Suprapubic skin (tissue), 4 donors: ENCODE results near the gene HDGFL3. TPM values are rescaled to one million over a fixed set of nuclear protein-coding genes. Genes with fewer than 3 reads are reported as not detected.
"Not testable (repeated sequence)": the region's sequence is repeated elsewhere in the genome, so short reads cannot be mapped to it uniquely, and the experiment has no call there.

Experiments
- DNase-seq, 2 donors: peaks; one replicate each; pipeline ENCODE4 v3.0.0-alpha.2; 2019; ENCODE audit warnings: low spot score in 2 of 2
- H3K27ac ChIP-seq: fragments of 200-600 bp; sonication (generic); one replicate; pipeline ENCODE4 v1.5.1; 2019
- H3K27me3 ChIP-seq: fragments of 200-600 bp; sonication (generic); one replicate; pipeline ENCODE4 v1.5.1; 2019
- H3K36me3 ChIP-seq: fragments of 200-600 bp; sonication (generic); one replicate; pipeline ENCODE4 v1.5.1; 2019
- H3K4me1 ChIP-seq: fragments of 200-600 bp; sonication (generic); one replicate; pipeline ENCODE4 v1.5.1; 2019
- H3K4me3 ChIP-seq: fragments of 200-600 bp; sonication (generic); one replicate; pipeline ENCODE4 v1.5.1; 2019; ENCODE audit warnings: mild to moderate bottlenecking
- H3K9me3 ChIP-seq: fragments of 200-600 bp; sonication (generic); one replicate; pipeline ENCODE4 v1.5.1; 2019
- CTCF ChIP-seq, 2 donors: fragments of 200-600 bp in 1 of 2; fragments of 450-650 bp in 1 of 2; sonication (generic) in 1 of 2; IDR thresholded peaks; one replicate each; pipeline ENCODE4 v1.5.1; 2016 to 2019; ENCODE audit warnings: antibody characterized with exemption in 2 of 2, mild to moderate bottlenecking in 1 of 2, moderate library complexity in 1 of 2
- EP300 ChIP-seq: sonication (generic); formaldehyde crosslinking; IDR thresholded peaks from one replicate; pipeline ENCODE4 v1.6.1; 2017; ENCODE audit warnings: antibody characterized with exemption
- POLR2A ChIP-seq, 2 donors: fragments of 450-650 bp; IDR thresholded peaks; one replicate each; pipeline ENCODE4 v1.6.1; 2017; ENCODE audit warnings: antibody characterized with exemption in 2 of 2, mild to moderate bottlenecking in 2 of 2, moderate library complexity in 2 of 2
- POLR2AphosphoS5 ChIP-seq, 3 donors: sonication (generic); formaldehyde crosslinking; IDR thresholded peaks; one replicate each; pipeline ENCODE4 v1.6.1; 2017; ENCODE audit warnings: antibody characterized with exemption in 3 of 3
- WGBS: methylation state at CpG from one replicate; pipeline ENCODE4 v1.1.5; 2018; 5-methylcytosine and 5-hydroxymethylcytosine counted together
- total RNA-seq, 4 donors: library from RNA; depleted of rRNA; stranded (reverse); fragments of >200 nt; gene quantifications; one replicate each; pipeline ENCODE4 v1.1.0, GENCODE V29; 2016

The HDGFL3 gene
- total RNA-seq, 4 donors from 2014 or later, result 3.7 to 11.3 (median 6.0) TPM

GRCh38 chr15:83094583-83094982, 113.0 kb downstream of the HDGFL3 start:
- WGBS, result 85% methylated on average over 5 of the region's 5 CpGs
- no peak for DNase-seq
- TF ChIP-seq POLR2AphosphoS5 (IDR thresholded peaks at IDR 0.05), result no peak
- TF ChIP-seq EP300, result no peak
- TF ChIP-seq CTCF (IDR thresholded peaks at IDR 0.05), result no peak
- no peak for TF ChIP-seq POLR2A (IDR thresholded peaks at IDR 0.05)

GRCh38 chr15:83092309-83092976, 115.2 kb downstream of the HDGFL3 start:
- Histone ChIP-seq H3K27me3 (peaks cover 2% of the 10 kb centered on the region), H3K4me1 (no peaks in the 10 kb centered on the region), H3K36me3 (no peaks in the 10 kb centered on the region), H3K9me3 (no peaks in the 10 kb centered on the region), H3K4me3 (no peak overlapping the region), H3K27ac (peak overlapping the region; percentile 6)
- no peak for DNase-seq
- TF ChIP-seq CTCF (IDR thresholded peaks at IDR 0.05), result no peak
- TF ChIP-seq POLR2A (IDR thresholded peaks at IDR 0.05), result peak in 1 of 2 donors; percentile 42
- WGBS, result 70% methylated on average over 4 of the region's 4 CpGs

More at GRCh38 chr15:83094583-83094982, 113.0 kb downstream of the HDGFL3 start:
- Histone ChIP-seq H3K27me3 (peaks cover 2% of the 10 kb centered on the region), H3K36me3 (no peaks in the 10 kb centered on the region), H3K9me3 (no peaks in the 10 kb centered on the region), H3K27ac (no peak overlapping the region), H3K4me1 (no peaks in the 10 kb centered on the region), H3K4me3 (no peak overlapping the region)

- H3K4me1 ChIP-seq, H3K36me3 ChIP-seq, H3K27me3 ChIP-seq, H3K9me3 ChIP-seq, H3K4me3 ChIP-seq, H3K27ac ChIP-seq, DNase-seq: not testable (repeated sequence)
- WGBS, result 72% methylated on average over 3 of the region's 3 CpGs
Observed at GRCh38 chr15:83091965-83092308, 115.7 kb downstream of the HDGFL3 start.

GRCh38 chr15:83090465-83090864, 117.2 kb downstream of the HDGFL3 start:
- H3K27ac ChIP-seq, result no peak overlapping the region
- no peaks in the 10 kb centered on the region for H3K9me3 ChIP-seq
- no peak overlapping the region for H3K4me3 ChIP-seq
- TF ChIP-seq CTCF (IDR thresholded peaks at IDR 0.05), result no peak
- TF ChIP-seq EP300, result no peak
- 63% methylated on average over 4 of the region's 4 CpGs for WGBS
- no peaks in the 10 kb centered on the region for H3K36me3 ChIP-seq
- peaks cover under 1% of the 10 kb centered on the region for H3K27me3 ChIP-seq
- no peak for DNase-seq
- no peaks in the 10 kb centered on the region for H3K4me1 ChIP-seq

GRCh38 chr15:83088876-83089275, 118.7 kb downstream of the HDGFL3 start:
- DNase-seq, result no peak
- WGBS, result 79% methylated on average over 2 of the region's 2 CpGs
- TF ChIP-seq CTCF (IDR thresholded peaks at IDR 0.05) (no peak), POLR2A (IDR thresholded peaks at IDR 0.05) (no peak), POLR2AphosphoS5 (IDR thresholded peaks at IDR 0.05) (no peak), EP300 (no peak)

GRCh38 chr15:83087576-83087975, 120.0 kb downstream of the HDGFL3 start:
- TF ChIP-seq EP300 (no peak), CTCF (IDR thresholded peaks at IDR 0.05) (no peak), POLR2AphosphoS5 (IDR thresholded peaks at IDR 0.05) (no peak), POLR2A (IDR thresholded peaks at IDR 0.05) (no peak)
- no peaks in the 10 kb centered on the region for H3K9me3 ChIP-seq
- no peak for DNase-seq
- H3K36me3 ChIP-seq, result no peaks in the 10 kb centered on the region
- no peak overlapping the region for H3K4me3 ChIP-seq
- 61% methylated on average over 2 of the region's 2 CpGs for WGBS
- no peak overlapping the region for H3K27ac ChIP-seq
- H3K4me1 ChIP-seq, result no peaks in the 10 kb centered on the region
- H3K27me3 ChIP-seq, result no peaks in the 10 kb centered on the region

More at GRCh38 chr15:83088876-83089275, 118.7 kb downstream of the HDGFL3 start:
- Histone ChIP-seq H3K9me3 (no peaks in the 10 kb centered on the region), H3K27ac (no peak overlapping the region), H3K4me3 (no peak overlapping the region), H3K36me3 (no peaks in the 10 kb centered on the region), H3K27me3 (no peaks in the 10 kb centered on the region), H3K4me1 (no peaks in the 10 kb centered on the region)

GRCh38 chr15:83085864-83086552, 121.6 kb downstream of the HDGFL3 start:
- not testable (repeated sequence) for H3K27me3 ChIP-seq, H3K36me3 ChIP-seq, H3K4me3 ChIP-seq, H3K27ac ChIP-seq, H3K4me1 ChIP-seq, H3K9me3 ChIP-seq, DNase-seq
- 79% methylated on average over 8 of the region's 8 CpGs for WGBS

- not testable (repeated sequence) for H3K27me3 ChIP-seq, H3K9me3 ChIP-seq, H3K4me3 ChIP-seq, H3K27ac ChIP-seq, H3K36me3 ChIP-seq, DNase-seq, H3K4me1 ChIP-seq
- 79% methylated on average over 3 of the region's 3 CpGs for WGBS
Observed at GRCh38 chr15:83085461-83085860, 122.2 kb downstream of the HDGFL3 start.
